Mesendoderm (in vitro differentiated cells): ENCODE measurements around the gene SEC14L2.
A peak's percentile ranks its signal among the peaks of the same experiment; 100 is the strongest.

Experiments used
- DNase-seq: peaks from one replicate; pipeline ENCODE4 v3.0.0; 2013
- H2AK5ac ChIP-seq: 2 replicates; pipeline ENCODE4 v1.6.1; 2013; ENCODE audit warnings: low read length, inconsistent platforms
- H2BK120ac ChIP-seq: 2 replicates; pipeline ENCODE4 v1.6.1; 2013; ENCODE audit warnings: low read depth, mild to moderate bottlenecking, low read length, moderate library complexity, mixed read lengths
- H2BK15ac ChIP-seq: replicated peaks from 2 replicates; pipeline ENCODE4 v1.6.1; 2013; ENCODE audit warnings: low read depth, mild to moderate bottlenecking, moderate library complexity
- H2BK5ac ChIP-seq: 2 replicates; pipeline ENCODE4 v1.6.1; 2013; ENCODE audit warnings: low read length, inconsistent platforms
- H3K18ac ChIP-seq: 2 replicates; pipeline ENCODE4 v1.6.1; 2013; ENCODE audit warnings: mild to moderate bottlenecking, low read length, mixed read lengths
- H3K23ac ChIP-seq: one replicate; pipeline ENCODE4 v1.6.1; 2013; ENCODE audit warnings: low read length
- H3K27ac ChIP-seq: 2 replicates; pipeline ENCODE4 v1.5.1; 2013; ENCODE audit warnings: low read depth, mild to moderate bottlenecking, inconsistent platforms, low read length, moderate library complexity
- H3K27me3 ChIP-seq: 2 replicates; pipeline ENCODE4 v1.6.1; 2013; ENCODE audit warnings: low read length, control low read depth, mild to moderate bottlenecking, inconsistent platforms; ENCODE audit not compliant: insufficient read depth, poor library complexity
- H3K36me3 ChIP-seq: 2 replicates; pipeline ENCODE4 v1.6.1; 2013; ENCODE audit warnings: low read length, inconsistent platforms; ENCODE audit not compliant: control insufficient read depth, insufficient read depth
- H3K4ac ChIP-seq: one replicate; pipeline ENCODE4 v1.6.1; 2013; ENCODE audit warnings: low read depth, mild to moderate bottlenecking, low read length, moderate library complexity
- H3K4me1 ChIP-seq: 2 replicates; pipeline ENCODE4 v1.6.1; 2013; ENCODE audit warnings: low read depth, low read length, inconsistent platforms; ENCODE audit not compliant: control insufficient read depth
- H3K4me2 ChIP-seq: 2 replicates; pipeline ENCODE4 v1.6.1; 2013; ENCODE audit warnings: low read length
- H3K4me3 ChIP-seq: 2 replicates; pipeline ENCODE4 v1.5.1; 2013; ENCODE audit warnings: mild to moderate bottlenecking, low read length
- H3K56ac ChIP-seq: one replicate; pipeline ENCODE4 v1.6.1; 2013; ENCODE audit warnings: low read length
- H3K79me1 ChIP-seq: 2 replicates; pipeline ENCODE4 v1.6.1; 2013; ENCODE audit warnings: low read length, inconsistent platforms
- H3K79me2 ChIP-seq: 2 replicates; pipeline ENCODE4 v1.6.1; 2013; ENCODE audit warnings: mild to moderate bottlenecking, low read length; ENCODE audit not compliant: control insufficient read depth, insufficient read depth
- H3K9ac ChIP-seq: 2 replicates; pipeline ENCODE4 v1.6.1; 2013; ENCODE audit warnings: low read length, inconsistent platforms
- H4K5ac ChIP-seq: one replicate; pipeline ENCODE4 v1.6.1; 2013; ENCODE audit warnings: low read length
- H4K8ac ChIP-seq: one replicate; pipeline ENCODE4 v1.6.1; 2013; ENCODE audit warnings: low read depth, mild to moderate bottlenecking, control low read depth, low read length, moderate library complexity
- WGBS: extraction: QIAGEN DNeasy Blood & Tissue Kit; methylation state at CpG from one replicate; pipeline ENCODE4 v1.1.7; 2013; ENCODE audit warnings: low lambda C conversion rate, missing lambda C conversion rate; ENCODE audit not compliant: insufficient coverage; ENCODE audit errors: extremely low coverage; 5-methylcytosine and 5-hydroxymethylcytosine counted together

Gene SEC14L2

GRCh38 chr22:30416403-30416802 lies 19.6 kb downstream of the SEC14L2 start:
- H2BK120ac ChIP-seq, result no peak overlapping the region
- peaks cover under 1% of the 10 kb centered on the region for H3K4me1 ChIP-seq
- H2BK5ac ChIP-seq, result no peak overlapping the region
- no CpG with 5 or more reads among the region's 2 CpGs for WGBS
- H3K4ac ChIP-seq, result no peak overlapping the region
- no peak overlapping the region for H3K4me3 ChIP-seq
- H3K36me3 ChIP-seq, result no peaks in the 10 kb centered on the region
- H4K8ac ChIP-seq, result no peak overlapping the region
- no peak overlapping the region for H3K56ac ChIP-seq
- H3K4me2 ChIP-seq, result no peak overlapping the region
- H3K18ac ChIP-seq, result no peak overlapping the region
- no peak for DNase-seq
- no peaks in the 10 kb centered on the region for H3K79me2 ChIP-seq
- H3K27me3 ChIP-seq, result no peaks in the 10 kb centered on the region
- H2AK5ac ChIP-seq, result no peak overlapping the region
- H4K5ac ChIP-seq, result no peak overlapping the region
- H2BK15ac ChIP-seq, result no peak overlapping the region
- H3K27ac ChIP-seq, result no peak overlapping the region
- H3K79me1 ChIP-seq, result no peaks in the 10 kb centered on the region
- H3K23ac ChIP-seq, result no peak overlapping the region
- no peak overlapping the region for H3K9ac ChIP-seq

- H3K4me2 ChIP-seq, result no peak overlapping the region
- H3K27ac ChIP-seq, result no peak overlapping the region
- no peak overlapping the region for H2BK15ac ChIP-seq
- no peak overlapping the region for H4K5ac ChIP-seq
- no peaks in the 10 kb centered on the region for H3K27me3 ChIP-seq
- no peaks in the 10 kb centered on the region for H3K79me2 ChIP-seq
- no peak overlapping the region for H3K23ac ChIP-seq
- no peak overlapping the region for H2AK5ac ChIP-seq
- no peak overlapping the region for H3K18ac ChIP-seq
- H3K36me3 ChIP-seq, result no peaks in the 10 kb centered on the region
- H3K9ac ChIP-seq, result no peak overlapping the region
- no peak for DNase-seq
- H2BK5ac ChIP-seq, result no peak overlapping the region
- no peak overlapping the region for H4K8ac ChIP-seq
- H3K4me3 ChIP-seq, result no peak overlapping the region
- no peak overlapping the region for H3K56ac ChIP-seq
- no CpG with 5 or more reads among the region's 1 CpG for WGBS
- no peaks in the 10 kb centered on the region for H3K79me1 ChIP-seq
- no peak overlapping the region for H2BK120ac ChIP-seq
- peaks cover 4% of the 10 kb centered on the region for H3K4me1 ChIP-seq
- no peak overlapping the region for H3K4ac ChIP-seq
These were observed 20.0 kb downstream of the SEC14L2 start for GRCh38 chr22:30416837-30417236.

- no peak overlapping the region for H3K4me3 ChIP-seq
These were observed 23.7 kb downstream of the SEC14L2 start for GRCh38 chr22:30420347-30421125.

GRCh38 chr22:30421695-30422480 lies 25.1 kb downstream of the SEC14L2 start:
- H2BK5ac ChIP-seq, result peak overlapping the region; percentile 98
- no peaks in the 10 kb centered on the region for H3K79me2 ChIP-seq
- peak overlapping the region; percentile 99 for H3K27ac ChIP-seq
- no peak overlapping the region for H4K8ac ChIP-seq
- no peak for DNase-seq
- H3K4me1 ChIP-seq, result peaks cover 17% of the 10 kb centered on the region
- no peak overlapping the region for H2BK15ac ChIP-seq
- H3K4me3 ChIP-seq, result no peak overlapping the region
- no peak overlapping the region for H4K5ac ChIP-seq
- peak overlapping the region; percentile 97 for H3K56ac ChIP-seq
- no peak overlapping the region for H3K23ac ChIP-seq
- WGBS, result no CpG with 5 or more reads among the region's 8 CpGs
- peak overlapping the region; percentile 52 for H2BK120ac ChIP-seq
- peak overlapping the region; percentile 93 for H3K9ac ChIP-seq
- no peak overlapping the region for H2AK5ac ChIP-seq
- no peak overlapping the region for H3K4ac ChIP-seq
- no peaks in the 10 kb centered on the region for H3K36me3 ChIP-seq
- peaks cover under 1% of the 10 kb centered on the region for H3K79me1 ChIP-seq
- no peaks in the 10 kb centered on the region for H3K27me3 ChIP-seq
- H3K4me2 ChIP-seq, result peak overlapping the region; percentile 10
- peak overlapping the region; percentile 46 for H3K18ac ChIP-seq

More at GRCh38 chr22:30420347-30421125, 23.7 kb downstream of the SEC14L2 start:
- Histone ChIP-seq H3K79me1 (no peaks in the 10 kb centered on the region), H3K27me3 (no peaks in the 10 kb centered on the region), H3K4me2 (no peak overlapping the region), H4K8ac (no peak overlapping the region), H2BK5ac (no peak overlapping the region), H3K23ac (no peak overlapping the region), H3K18ac (no peak overlapping the region), H3K56ac (peak overlapping the region; percentile 5), H3K4ac (no peak overlapping the region), H3K9ac (no peak overlapping the region), H2BK15ac (no peak overlapping the region), H2BK120ac (no peak overlapping the region), H2AK5ac (no peak overlapping the region), H3K36me3 (no peaks in the 10 kb centered on the region), H3K4me1 (peaks cover 17% of the 10 kb centered on the region), H3K27ac (no peak overlapping the region), H4K5ac (no peak overlapping the region), H3K79me2 (no peaks in the 10 kb centered on the region)
- no CpG with 5 or more reads among the region's 6 CpGs for WGBS
- DNase-seq, result no peak

- Histone ChIP-seq H3K27ac (peak overlapping the region; percentile 99), H3K27me3 (no peaks in the 10 kb centered on the region), H3K23ac (peak overlapping the region; percentile 7), H2AK5ac (peak overlapping the region; percentile 81), H3K36me3 (no peaks in the 10 kb centered on the region), H3K4me1 (peaks cover 17% of the 10 kb centered on the region), H2BK15ac (no peak overlapping the region), H3K79me1 (peaks cover 3% of the 10 kb centered on the region), H2BK5ac (peak overlapping the region; percentile 98), H3K18ac (peak overlapping the region; percentile 81), H3K4me2 (peak overlapping the region; percentile 92), H3K9ac (peak overlapping the region; percentile 93), H3K56ac (peak overlapping the region; percentile 97), H2BK120ac (peak overlapping the region; percentile 52), H4K5ac (peak overlapping the region; percentile 90), H3K4me3 (peak overlapping the region; percentile 69), H3K79me2 (no peaks in the 10 kb centered on the region), H3K4ac (peak overlapping the region; percentile 83), H4K8ac (no peak overlapping the region)
- no CpG with 5 or more reads among the region's 18 CpGs for WGBS
- DNase-seq, result peak; percentile 95
These were observed 25.9 kb downstream of the SEC14L2 start for GRCh38 chr22:30422481-30423300.
